VCaP (cell line): ENCODE results near the gene ERRFI1.

ENCODE experiments used
- H3K27ac ChIP-seq: fragments of 450-650 bp; 2 replicates; pipeline ENCODE4 v1.5.1; 2017
- CTCF ChIP-seq: fragments of 450-650 bp; conservative IDR thresholded peaks from 2 replicates; pipeline ENCODE4 v1.5.1; 2017; ENCODE audit warnings: mild to moderate bottlenecking, moderate library complexity

ERRFI1 gene

GRCh38 chr1:7992885-7993284 lies 33.2 kb downstream of the ERRFI1 start:
- no peak overlapping the region for H3K27ac ChIP-seq
- TF ChIP-seq CTCF, result no peak

- no peak for TF ChIP-seq CTCF
- no peak overlapping the region for H3K27ac ChIP-seq
Observed at GRCh38 chr1:7991504-7992440, 34.3 kb downstream of the ERRFI1 start.

- H3K27ac ChIP-seq, result no peak overlapping the region
- TF ChIP-seq CTCF, result no peak
Observed at GRCh38 chr1:7989762-7990428, 36.2 kb downstream of the ERRFI1 start.

GRCh38 chr1:7988576-7988975 lies 37.5 kb downstream of the ERRFI1 start:
- peak overlapping the region; percentile 2; the same call in 1 of the 2 replicates for H3K27ac ChIP-seq
- no peak for TF ChIP-seq CTCF

GRCh38 chr1:7987528-7987927 lies 38.6 kb downstream of the ERRFI1 start:
- no peak for TF ChIP-seq CTCF
- peak overlapping the region; percentile 2; the same call in 1 of the 2 replicates for H3K27ac ChIP-seq

- H3K27ac ChIP-seq, result no peak overlapping the region
Observed at GRCh38 chr1:7985851-7986612, 40.1 kb downstream of the ERRFI1 start.

More at GRCh38 chr1:7985851-7986612, 40.1 kb downstream of the ERRFI1 start:
- TF ChIP-seq CTCF, result no peak
